ENCODE results near the gene MELK.
"Not testable (repeated sequence)": the region's sequence is repeated elsewhere in the genome, so short reads cannot be mapped to it uniquely, and the experiment has no call there.

Gene MELK

GRCh38 chr9:36572515-36573418 lies at the start of gene MELK:
TSS of gene MELK (plus strand) at chr9:36572895. CDS start at chr9:36581682, 8,787 bp downstream.
- peak; percentile 83 for DNase-seq (ENCODE audit: low spot score)

DNA sequence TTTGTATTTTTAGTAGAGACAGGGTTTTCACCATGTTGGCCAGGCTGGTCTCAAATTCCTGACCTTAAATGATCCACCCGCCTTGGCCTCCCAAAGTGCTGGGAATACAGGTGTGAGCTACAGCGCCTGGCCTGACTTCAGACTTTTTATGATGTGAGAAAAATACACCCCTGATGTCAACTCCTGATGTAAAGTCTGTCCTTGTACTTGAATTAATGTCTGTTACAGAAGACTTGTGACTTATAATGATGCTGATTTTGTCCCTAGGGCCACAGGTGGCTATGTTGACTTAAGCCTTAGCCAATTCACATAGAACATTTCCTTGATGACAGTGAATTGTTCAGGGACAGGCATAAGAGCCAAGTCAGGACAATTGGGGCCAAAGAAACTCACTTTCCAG lies 42.5 kb upstream of the MELK start:
- DNase-seq (ENCODE audit: low spot score), result no peak

DNA sequence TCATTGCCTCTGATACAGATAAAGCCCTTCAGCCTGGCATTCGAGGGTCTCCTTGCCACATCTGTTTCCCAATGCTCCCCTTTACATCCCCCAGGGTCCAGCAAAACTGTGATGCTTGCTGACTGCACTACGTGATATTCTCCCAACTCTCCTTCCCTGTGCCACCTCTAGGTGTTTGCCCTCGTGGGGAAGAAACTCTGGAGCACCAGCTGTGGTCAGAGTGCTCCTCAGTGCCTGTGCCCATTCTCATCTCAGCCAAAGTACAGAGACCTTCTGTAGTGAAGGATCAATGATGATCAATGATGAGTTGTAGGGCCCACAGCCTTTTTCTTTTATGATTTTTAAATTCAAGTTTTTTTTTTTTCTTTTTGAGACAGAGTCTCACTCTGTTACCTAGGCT lies 40.3 kb upstream of the MELK start:
- DNase-seq (ENCODE audit: low spot score), result no peak

DNA sequence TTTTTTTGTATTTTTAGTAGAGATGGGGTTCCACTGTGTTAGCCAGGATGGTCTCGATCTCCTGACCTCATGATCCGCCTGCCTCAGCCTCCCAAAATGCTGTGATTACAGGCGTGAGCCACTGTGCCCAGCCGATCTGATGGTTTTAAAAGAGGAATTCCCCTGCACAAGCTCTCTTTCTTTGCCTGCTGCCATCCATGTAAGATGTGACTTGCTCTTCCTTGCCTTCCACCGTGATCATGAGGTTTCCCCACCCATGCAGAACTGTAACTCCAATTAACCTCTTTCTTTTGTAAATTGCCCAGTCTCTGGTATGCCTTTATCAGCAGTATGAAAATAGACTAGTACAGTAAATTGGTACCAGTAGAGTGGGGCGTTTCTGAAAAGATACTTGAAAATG lies 39.0 kb upstream of the MELK start:
- not testable (repeated sequence) for DNase-seq (ENCODE audit: low spot score)

DNA sequence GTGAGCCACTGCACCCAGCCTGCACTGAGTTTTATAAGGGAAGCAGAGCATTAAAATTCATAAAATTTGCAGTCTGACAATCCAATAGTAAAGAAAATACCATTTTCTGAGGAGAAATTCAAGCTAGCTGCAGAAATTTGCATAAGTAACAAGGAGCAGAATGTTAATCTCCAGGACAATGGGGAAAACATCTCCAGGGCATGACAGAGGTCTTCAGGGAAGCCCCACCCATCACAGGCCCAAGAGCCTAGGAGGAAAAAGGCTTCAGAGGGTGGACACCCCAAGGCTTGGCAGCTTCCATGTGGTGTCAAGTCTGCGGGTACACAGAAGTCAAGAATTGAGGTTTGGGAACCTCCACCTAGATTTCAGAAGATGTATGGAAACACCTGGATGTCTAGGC lies 37.6 kb upstream of the MELK start:
- DNase-seq (ENCODE audit: low spot score), result no peak

DNA sequence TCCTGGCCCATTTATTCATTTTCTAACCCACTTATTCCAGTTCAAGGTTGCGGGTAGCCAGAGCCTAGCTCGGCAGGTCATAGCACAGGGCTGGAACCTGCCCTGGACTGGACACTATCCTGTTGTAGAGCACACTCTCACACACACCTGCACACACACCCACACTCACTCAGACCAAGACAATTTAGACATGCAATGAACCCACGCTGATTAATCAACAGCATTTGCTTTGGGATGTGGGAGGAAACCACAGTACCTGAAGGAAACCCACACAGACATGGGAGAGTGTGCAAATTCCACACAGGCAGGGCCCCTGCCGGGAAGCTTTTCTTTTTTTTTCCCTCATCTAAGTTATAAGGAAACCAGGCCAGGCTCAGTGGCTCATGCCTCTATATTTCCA lies 34.8 kb upstream of the MELK start:
- no peak for DNase-seq (ENCODE audit: low spot score)

GRCh38 chr9:36542355-36542754 lies 30.3 kb upstream of the MELK start:
- DNase-seq (ENCODE audit: low spot score), result no peak

GRCh38 chr9:36543916-36544315 lies 28.8 kb upstream of the MELK start:
- DNase-seq (ENCODE audit: low spot score), result no peak

- no peak for DNase-seq (ENCODE audit: low spot score)
Measured at GRCh38 chr9:36547598-36547997, 25.1 kb upstream of the MELK start.

DNA sequence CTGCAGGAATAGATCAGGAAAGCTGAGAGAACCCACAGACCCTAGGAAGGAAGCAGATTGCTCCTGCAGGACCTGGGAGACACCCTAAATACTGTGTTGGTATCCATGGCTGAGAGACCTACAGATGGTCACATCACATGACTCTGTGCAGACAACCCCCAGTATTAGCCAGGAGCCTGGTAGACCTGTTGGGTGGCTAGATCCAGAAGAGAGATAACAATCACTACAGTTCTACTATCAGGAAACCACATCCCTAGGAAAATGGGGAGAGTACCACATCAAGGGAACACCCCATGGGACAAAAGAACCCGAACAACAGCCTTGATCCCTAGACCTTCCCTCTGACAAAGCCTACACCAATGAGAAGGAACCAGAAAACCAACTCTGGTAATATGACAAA lies 24.2 kb upstream of the MELK start:
- no peak for DNase-seq (ENCODE audit: low spot score)

GRCh38 chr9:36550135-36550534 lies 22.6 kb upstream of the MELK start:
- no peak for DNase-seq (ENCODE audit: low spot score)

- DNase-seq (ENCODE audit: low spot score), result not testable (repeated sequence)
Measured at GRCh38 chr9:36550631-36551098, 22.0 kb upstream of the MELK start.

- no peak for DNase-seq (ENCODE audit: low spot score)
Measured at GRCh38 chr9:36551129-36551528, 21.6 kb upstream of the MELK start.

DNA sequence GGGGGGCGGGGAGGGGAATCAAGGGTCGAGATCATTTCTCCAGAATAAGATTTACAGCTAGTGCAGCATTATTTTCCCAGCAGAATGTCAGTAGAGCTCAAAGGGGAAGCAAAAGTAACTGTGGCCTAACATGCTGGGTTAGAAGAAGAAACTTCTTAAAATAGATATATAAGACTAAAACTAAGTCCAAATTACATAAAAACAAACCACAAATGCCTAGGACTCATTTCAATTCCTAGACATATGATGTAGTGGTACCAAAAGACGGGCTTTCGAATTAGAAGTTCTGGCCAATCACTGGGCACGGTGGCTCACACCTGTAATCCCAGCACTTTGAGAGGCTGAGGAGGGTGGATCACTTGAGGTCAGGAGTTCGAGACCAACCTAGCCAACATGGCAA lies 20.8 kb upstream of the MELK start:
- DNase-seq (ENCODE audit: low spot score), result no peak

DNA sequence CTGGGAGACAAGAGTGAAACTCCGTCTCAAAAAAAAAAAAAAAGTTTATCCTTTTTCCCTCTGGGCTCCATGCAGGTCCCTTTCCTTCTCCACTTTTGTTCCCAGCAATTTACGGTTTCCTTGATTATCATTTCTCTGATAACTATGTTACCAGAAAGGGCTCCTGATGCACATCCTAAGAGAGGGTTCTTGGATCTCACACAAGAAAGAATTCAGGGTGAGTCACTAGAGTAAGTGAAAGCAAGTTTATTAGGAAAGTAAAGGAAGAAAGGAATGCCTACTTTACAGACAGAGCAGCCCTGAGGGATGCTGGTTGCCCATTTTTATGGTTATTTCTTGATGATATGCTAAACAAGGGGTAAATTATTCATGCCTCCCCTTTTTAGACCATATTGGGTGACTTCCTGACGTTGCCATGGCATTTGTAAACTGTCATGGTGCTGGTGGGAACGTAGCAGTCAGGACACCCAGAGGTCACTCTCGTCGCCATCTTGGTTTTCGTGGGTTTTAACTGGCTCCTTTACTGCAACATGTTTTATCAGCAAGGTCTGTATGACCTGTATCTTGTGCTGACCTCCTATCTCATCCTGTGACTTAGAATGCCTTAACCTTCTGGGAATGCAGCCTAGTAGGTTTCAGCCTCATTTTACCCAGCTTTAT lies 13.5 kb upstream of the MELK start:
- no peak for DNase-seq (ENCODE audit: low spot score)

GRCh38 chr9:36560771-36561170 lies 11.9 kb upstream of the MELK start:
- DNase-seq (ENCODE audit: low spot score), result no peak

DNA sequence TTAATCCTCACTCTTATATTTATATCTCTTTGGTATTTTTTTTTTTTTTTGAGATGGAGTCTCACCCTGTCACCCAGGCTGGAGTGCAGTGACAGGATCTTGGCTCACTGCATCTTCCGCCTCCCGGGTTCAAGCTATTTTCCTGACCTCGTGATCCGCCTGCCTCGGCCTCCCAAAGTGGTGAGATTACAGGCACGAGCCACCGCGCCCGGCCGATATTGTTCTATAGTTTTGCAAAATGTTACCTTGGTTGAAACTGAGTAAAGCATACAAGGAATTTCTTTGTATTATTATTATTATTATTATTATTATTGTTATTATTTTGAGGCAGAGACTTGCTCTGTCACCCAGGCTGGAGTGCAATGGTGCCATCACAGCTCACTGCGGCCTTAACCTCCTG lies 9.9 kb upstream of the MELK start:
- not testable (repeated sequence) for DNase-seq (ENCODE audit: low spot score)

- DNase-seq (ENCODE audit: low spot score), result no peak
Measured at GRCh38 chr9:36566813-36567221, 5.9 kb upstream of the MELK start.

- DNase-seq (ENCODE audit: low spot score), result not testable (repeated sequence)
Measured at GRCh38 chr9:36568681-36569080, 4.0 kb upstream of the MELK start.

GRCh38 chr9:36571333-36571732 lies 1.4 kb upstream of the MELK start:
- DNase-seq (ENCODE audit: low spot score), result no peak

DNA sequence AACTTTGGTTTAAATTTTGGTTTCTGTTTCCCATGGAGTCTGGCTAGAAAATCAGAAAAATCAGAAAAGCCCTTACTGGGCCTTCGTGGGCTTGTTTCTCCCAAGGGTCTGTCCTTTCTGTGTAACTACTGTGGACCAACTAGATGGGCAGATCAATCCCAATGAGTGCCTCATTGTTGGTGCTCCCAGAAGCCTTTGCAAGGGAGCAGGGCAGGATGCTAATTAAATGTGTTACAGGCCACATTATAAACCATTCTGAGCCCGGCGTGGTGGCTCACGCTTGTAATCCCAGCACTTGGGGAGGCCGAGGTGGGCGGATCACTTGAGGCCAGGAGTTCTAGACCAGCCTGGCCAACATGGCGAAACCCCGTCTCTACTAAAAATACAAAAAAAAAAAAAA lies 1.4 kb downstream of the MELK start:
- DNase-seq (ENCODE audit: low spot score), result not testable (repeated sequence)

GRCh38 chr9:36575411-36575882 lies 2.8 kb downstream of the MELK start:
- no peak for DNase-seq (ENCODE audit: low spot score)

DNA sequence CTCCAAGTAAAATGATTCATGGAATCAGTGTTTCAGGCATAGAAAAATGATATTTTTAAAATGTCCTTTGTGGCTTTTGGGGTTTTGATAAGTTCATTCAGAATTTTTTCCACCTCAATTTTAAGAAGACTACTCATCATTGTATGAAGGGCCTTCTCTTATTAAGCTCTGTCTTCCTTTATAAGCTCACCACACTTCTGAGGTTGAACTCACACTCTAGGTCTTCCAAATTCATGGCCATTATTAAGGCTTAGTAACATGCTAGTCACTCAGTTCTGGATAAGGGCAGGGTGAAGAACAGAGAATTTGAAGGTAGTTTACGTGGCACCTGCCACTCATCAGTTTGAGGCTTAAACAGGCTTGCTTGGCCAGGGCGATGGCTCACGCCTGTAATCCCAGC lies 4.2 kb downstream of the MELK start:
- DNase-seq (ENCODE audit: low spot score), result no peak
